DND-41 (cell line): ENCODE data around the gene CCNY.

Experiments used
- ATAC-seq: fragments of 200-7000 bp; cut with Tn5 transposase; 3 replicates; pipeline ENCODE4 v1.9.1; 2021; ENCODE audit warnings: low read depth; ENCODE audit not compliant: insufficient read depth
- DNase-seq: peaks from one replicate; pipeline ENCODE4 v3.0.0-alpha.2; 2020
- H2AFZ ChIP-seq: 2 replicates; pipeline ENCODE4 v1.6.0; 2012; ENCODE audit warnings: low read depth, low read length
- H3K27ac ChIP-seq: 2 replicates; pipeline ENCODE4 v1.5.1; 2012; ENCODE audit warnings: low read length, inconsistent platforms
- H3K27me3 ChIP-seq: fragments of 200-600 bp; sonication (generic); 2 replicates; pipeline ENCODE4 v1.6.0; 2012; ENCODE audit warnings: low read length, mild to moderate bottlenecking, inconsistent platforms; ENCODE audit not compliant: insufficient read depth, poor library complexity
- H3K36me3 ChIP-seq: 2 replicates; pipeline ENCODE4 v1.5.1; 2012; ENCODE audit warnings: low read length, inconsistent platforms; ENCODE audit not compliant: insufficient read depth
- H3K4me1 ChIP-seq: 2 replicates; pipeline ENCODE4 v1.5.1; 2012; ENCODE audit warnings: mild to moderate bottlenecking, low read length; ENCODE audit not compliant: insufficient read depth
- H3K4me2 ChIP-seq: 2 replicates; pipeline ENCODE4 v1.6.0; 2012; ENCODE audit warnings: mild to moderate bottlenecking, moderate library complexity, low read length, inconsistent platforms; ENCODE audit not compliant: insufficient read depth
- H3K4me3 ChIP-seq, 2 experiments: fragments of 200-600 bp in 1 of 2; shearing (Covaris generic) in 1 of 2; 2 replicates each; pipeline ENCODE4 v1.5.1; 2012 to 2016; ENCODE audit warnings: inconsistent platforms in 2 of 2, low read length in 2 of 2, mild to moderate bottlenecking in 2 of 2, low read depth in 1 of 2, moderate library complexity in 1 of 2
- H3K79me2 ChIP-seq: 2 replicates; pipeline ENCODE4 v1.6.0; 2012; ENCODE audit warnings: low read length, inconsistent platforms; ENCODE audit not compliant: insufficient read depth
- H3K9ac ChIP-seq: 2 replicates; pipeline ENCODE4 v1.6.0; 2012; ENCODE audit warnings: low read depth, mild to moderate bottlenecking, inconsistent platforms, low read length, moderate library complexity
- H3K9me3 ChIP-seq: 2 replicates; pipeline ENCODE4 v1.5.1; 2012; ENCODE audit warnings: low read length, moderate library complexity, mild to moderate bottlenecking, inconsistent platforms; ENCODE audit not compliant: insufficient read depth, severe bottlenecking
- H4K20me1 ChIP-seq: 2 replicates; pipeline ENCODE4 v1.6.0; 2012; ENCODE audit warnings: low read length; ENCODE audit not compliant: insufficient read depth
- CTCF ChIP-seq: IDR thresholded peaks from 2 replicates; pipeline ENCODE4 v1.5.1; 2012; ENCODE audit warnings: borderline replicate concordance, low read length, moderate library complexity, mild to moderate bottlenecking; ENCODE audit not compliant: poor library complexity, severe bottlenecking; ENCODE audit errors: extremely low read depth
- EZH2 ChIP-seq: IDR thresholded peaks from 3 replicates; pipeline ENCODE4 v1.6.1; 2012; ENCODE audit warnings: borderline replicate concordance, low read depth, mild to moderate bottlenecking, moderate library complexity, low read length, inconsistent platforms; ENCODE audit not compliant: severe bottlenecking

The CCNY gene

GRCh38 chr10:35561715-35562114 lies 225.4 kb downstream of the CCNY start:
- Histone ChIP-seq H3K4me2 (no peak overlapping the region), H3K9ac (no peak overlapping the region), H3K27ac (no peak overlapping the region), H3K79me2 (no peaks in the 10 kb centered on the region), H4K20me1 (peaks cover 3% of the 10 kb centered on the region; the same call in 1 of the 2 replicates), H3K9me3 (no peaks in the 10 kb centered on the region), H2AFZ (no peak overlapping the region), H3K4me3 (no peak overlapping the region), H3K4me1 (peaks cover 9% of the 10 kb centered on the region), H3K36me3 (peaks cover 27% of the 10 kb centered on the region), H3K27me3 (no peaks in the 10 kb centered on the region)
- no peak for DNase-seq
- no peak for TF ChIP-seq EZH2
- TF ChIP-seq CTCF: no peak
- no peak for ATAC-seq

DNA sequence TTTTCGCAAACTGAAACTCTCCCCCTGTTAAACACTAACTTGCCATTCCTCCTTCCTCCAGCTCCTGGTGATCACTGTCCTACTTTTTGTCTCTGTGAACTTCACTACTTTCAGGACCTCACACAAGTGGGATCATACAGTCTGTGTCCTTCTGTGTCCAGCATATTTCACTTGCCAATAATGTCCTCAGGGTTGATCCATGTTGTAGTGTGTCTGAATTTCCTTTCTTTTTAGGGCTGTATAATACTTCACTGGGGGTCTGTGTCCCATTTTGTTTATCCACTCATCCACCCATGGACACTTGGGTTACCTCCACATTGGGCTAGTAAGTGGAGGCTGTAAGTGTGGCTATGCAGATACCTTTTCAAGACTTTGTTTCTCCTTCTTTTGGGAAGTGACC lies 226.1 kb downstream of the CCNY start:
- H3K27me3 ChIP-seq: no peaks in the 10 kb centered on the region
- H3K36me3 ChIP-seq: peaks cover 31% of the 10 kb centered on the region
- no peak overlapping the region for H3K9ac ChIP-seq
- no peak for DNase-seq
- no peaks in the 10 kb centered on the region for H3K9me3 ChIP-seq
- no peak overlapping the region for H3K27ac ChIP-seq
- H4K20me1 ChIP-seq: peaks cover 3% of the 10 kb centered on the region; the same call in 1 of the 2 replicates
- no peak for ATAC-seq
- no peak overlapping the region for H2AFZ ChIP-seq
- TF ChIP-seq CTCF (no peak), EZH2 (no peak)
- H3K79me2 ChIP-seq: no peaks in the 10 kb centered on the region
- no peak overlapping the region for H3K4me3 ChIP-seq
- H3K4me2 ChIP-seq: no peak overlapping the region
- peaks cover 9% of the 10 kb centered on the region for H3K4me1 ChIP-seq

DNA sequence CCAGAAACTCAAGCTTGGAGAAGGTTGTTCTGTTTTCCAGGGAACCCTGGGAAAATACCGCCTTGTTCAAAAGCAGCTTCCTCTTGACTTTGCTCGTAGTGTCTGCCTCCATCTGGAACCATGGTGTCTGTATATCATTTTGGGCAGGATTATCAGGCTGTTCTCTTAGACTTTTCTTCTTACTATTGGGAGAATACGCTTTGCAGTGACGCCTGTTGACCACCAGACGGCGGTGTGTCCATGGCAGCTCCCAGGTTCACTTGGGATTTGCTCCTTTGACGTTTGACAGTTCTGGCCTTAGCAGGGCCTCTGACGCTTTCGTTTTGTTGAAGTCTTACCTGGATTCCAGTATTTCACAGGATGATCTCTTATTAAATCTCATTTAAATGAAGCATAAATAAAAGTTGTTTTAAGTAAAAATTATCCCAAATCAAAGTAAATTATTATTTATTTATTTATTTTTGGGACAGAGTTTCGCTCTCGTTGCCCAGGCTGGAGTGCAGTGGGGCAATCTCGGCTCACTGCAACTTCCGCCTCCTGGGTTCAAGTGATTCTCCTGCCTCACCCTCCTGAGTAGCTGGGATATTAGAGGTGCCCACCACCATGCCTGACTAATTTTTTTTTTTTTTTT lies 227.1 kb downstream of the CCNY start:
- Histone ChIP-seq H3K4me2 (no peak overlapping the region), H2AFZ (no peak overlapping the region), H3K79me2 (no peaks in the 10 kb centered on the region), H3K9ac (no peak overlapping the region), H3K4me3 (no peak overlapping the region), H4K20me1 (peaks cover 3% of the 10 kb centered on the region; the same call in 1 of the 2 replicates), H3K27ac (no peak overlapping the region), H3K4me1 (peaks cover 9% of the 10 kb centered on the region), H3K36me3 (peaks cover 38% of the 10 kb centered on the region), H3K9me3 (no peaks in the 10 kb centered on the region), H3K27me3 (no peaks in the 10 kb centered on the region)
- TF ChIP-seq EZH2: no peak
- peak; percentile 92 for TF ChIP-seq CTCF
- ATAC-seq (peak; percentile 67), DNase-seq (peak; percentile 55)
